ENCODE measurements around the gene CEP68.

DNA sequence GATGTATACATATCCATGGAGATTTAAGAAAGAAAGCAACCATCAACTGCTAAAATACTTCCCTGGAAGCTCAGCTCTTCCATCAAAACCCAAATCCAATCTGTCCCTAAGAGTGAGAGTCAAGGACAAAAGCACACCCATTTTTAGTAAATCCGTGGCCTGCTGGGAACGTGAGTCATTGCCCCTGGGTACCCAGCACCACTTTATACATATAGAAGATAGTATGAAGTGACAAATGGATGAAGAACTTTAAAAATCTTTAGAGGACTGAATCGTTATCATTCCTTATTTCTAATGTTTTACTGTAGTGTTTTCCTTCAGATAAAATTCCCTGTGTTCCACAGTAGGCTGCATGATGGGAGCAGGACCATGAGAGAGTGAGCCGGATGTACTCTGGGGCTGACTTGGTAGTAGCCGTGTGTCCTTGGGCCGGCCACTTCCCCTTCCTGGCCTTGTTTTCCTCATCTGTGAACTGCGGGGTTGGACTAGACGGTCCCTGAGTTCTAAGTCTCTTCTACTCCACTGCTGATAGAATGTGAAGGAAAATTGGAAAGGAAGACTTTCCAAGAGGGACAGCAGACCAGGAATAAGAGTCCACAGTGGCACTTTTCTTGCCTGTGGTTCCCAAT lies 28.5 kb upstream of the CEP68 start:
- TF ChIP-seq, protein P1, sequence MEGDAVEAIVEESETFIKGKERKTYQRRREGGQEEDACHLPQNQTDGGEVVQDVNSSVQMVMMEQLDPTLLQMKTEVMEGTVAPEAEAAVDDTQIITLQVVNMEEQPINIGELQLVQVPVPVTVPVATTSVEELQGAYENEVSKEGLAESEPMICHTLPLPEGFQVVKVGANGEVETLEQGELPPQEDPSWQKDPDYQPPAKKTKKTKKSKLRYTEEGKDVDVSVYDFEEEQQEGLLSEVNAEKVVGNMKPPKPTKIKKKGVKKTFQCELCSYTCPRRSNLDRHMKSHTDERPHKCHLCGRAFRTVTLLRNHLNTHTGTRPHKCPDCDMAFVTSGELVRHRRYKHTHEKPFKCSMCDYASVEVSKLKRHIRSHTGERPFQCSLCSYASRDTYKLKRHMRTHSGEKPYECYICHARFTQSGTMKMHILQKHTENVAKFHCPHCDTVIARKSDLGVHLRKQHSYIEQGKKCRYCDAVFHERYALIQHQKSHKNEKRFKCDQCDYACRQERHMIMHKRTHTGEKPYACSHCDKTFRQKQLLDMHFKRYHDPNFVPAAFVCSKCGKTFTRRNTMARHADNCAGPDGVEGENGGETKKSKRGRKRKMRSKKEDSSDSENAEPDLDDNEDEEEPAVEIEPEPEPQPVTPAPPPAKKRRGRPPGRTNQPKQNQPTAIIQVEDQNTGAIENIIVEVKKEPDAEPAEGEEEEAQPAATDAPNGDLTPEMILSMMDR (IDR thresholded peaks at IDR 0.05), result no peak
- TF ChIP-seq POLR2A (IDR thresholded peaks at IDR 0.05), result no peak
